Measurements from ENCODE around the gene METTL17.

The METTL17 gene

GRCh38 chr14:21011136-21011535, 21.4 kb downstream of the METTL17 start:
- Histone ChIP-seq H3K4me1 (ENCODE audit: control insufficient read depth in 1 of 2, insufficient read depth in 2 of 2, low read length in 2 of 2) (no peaks in the 10 kb centered on the region), H3K9ac (ENCODE audit: low read depth in 1 of 2, low read length in 2 of 2) (no peak overlapping the region), H3K36me3 (ENCODE audit: control insufficient read depth in 1 of 2, insufficient read depth in 2 of 2, low read length in 2 of 2) (no peaks in the 10 kb centered on the region), H3K4me3 (ENCODE audit: low read depth in 1 of 2, low read length in 2 of 2) (no peak overlapping the region), H3K9me3 (ENCODE audit: control insufficient read depth in 1 of 2, low read length in 2 of 2) (no peaks in the 10 kb centered on the region), H3K27ac (ENCODE audit: low read depth, low read length) (no peak overlapping the region), H3K27me3 (ENCODE audit: control insufficient read depth in 1 of 2, insufficient read depth in 2 of 2, low read length in 2 of 2) (no peaks in the 10 kb centered on the region)

DNA sequence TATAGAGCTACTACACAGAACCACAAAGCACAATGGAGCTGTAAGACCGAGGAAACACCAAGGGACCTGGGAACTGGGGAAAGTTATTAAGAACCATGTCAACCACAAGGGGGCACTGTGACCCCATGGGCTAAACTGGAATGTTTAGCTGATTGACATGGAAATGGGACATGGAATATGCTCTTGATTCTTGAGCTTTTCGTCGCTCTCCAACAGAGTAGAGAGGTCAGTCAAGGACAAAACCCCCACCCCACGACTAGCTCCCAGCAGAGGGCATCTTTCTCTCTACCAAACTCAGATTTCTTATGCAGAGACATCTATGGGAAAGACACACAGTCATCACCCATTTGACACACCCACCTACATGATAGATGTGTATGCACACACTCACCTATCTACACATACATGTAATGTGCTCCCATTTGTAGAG, 25.0 kb downstream of the METTL17 start:
- H3K36me3 ChIP-seq (ENCODE audit: control insufficient read depth in 1 of 2, insufficient read depth in 2 of 2, low read length in 2 of 2): peaks cover 11 to 32% of the 10 kb centered on the region in 2 donors
- no peak overlapping the region for H3K4me3 ChIP-seq (ENCODE audit: low read depth in 1 of 2, low read length in 2 of 2)
- H3K9me3 ChIP-seq (ENCODE audit: control insufficient read depth in 1 of 2, low read length in 2 of 2): no peaks in the 10 kb centered on the region
- H3K27me3 ChIP-seq (ENCODE audit: control insufficient read depth in 1 of 2, insufficient read depth in 2 of 2, low read length in 2 of 2): no peaks in the 10 kb centered on the region
- no peaks in the 10 kb centered on the region for H3K4me1 ChIP-seq (ENCODE audit: control insufficient read depth in 1 of 2, insufficient read depth in 2 of 2, low read length in 2 of 2)
- no peak overlapping the region for H3K9ac ChIP-seq (ENCODE audit: low read depth in 1 of 2, low read length in 2 of 2)
- H3K27ac ChIP-seq (ENCODE audit: low read depth, low read length): no peak overlapping the region

DNA sequence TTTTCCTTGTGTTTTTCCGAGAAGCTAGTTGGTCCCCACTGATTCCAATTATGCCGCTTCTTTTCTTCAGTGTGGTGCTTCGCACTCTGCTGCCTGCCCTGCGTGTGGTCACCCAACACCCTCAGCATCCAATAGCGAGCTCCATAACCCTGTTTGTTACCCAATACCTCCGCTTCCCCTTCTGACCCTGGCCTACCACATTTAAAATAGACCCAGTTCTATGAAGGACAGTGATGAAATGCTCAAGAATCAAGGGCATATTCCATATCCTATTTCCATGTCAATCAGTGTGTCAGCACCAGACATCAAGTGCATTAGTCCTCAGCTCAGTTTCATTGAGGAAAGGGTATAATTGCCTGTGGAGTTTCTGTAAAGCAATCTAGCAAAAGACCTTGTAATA, 25.5 kb downstream of the METTL17 start:
- Histone ChIP-seq H3K9me3 (ENCODE audit: control insufficient read depth in 1 of 2, low read length in 2 of 2) (no peaks in the 10 kb centered on the region), H3K27me3 (ENCODE audit: control insufficient read depth in 1 of 2, insufficient read depth in 2 of 2, low read length in 2 of 2) (no peaks in the 10 kb centered on the region), H3K27ac (ENCODE audit: low read depth, low read length) (no peak overlapping the region), H3K4me3 (ENCODE audit: low read depth in 1 of 2, low read length in 2 of 2) (no peak overlapping the region), H3K9ac (ENCODE audit: low read depth in 1 of 2, low read length in 2 of 2) (no peak overlapping the region), H3K4me1 (ENCODE audit: control insufficient read depth in 1 of 2, insufficient read depth in 2 of 2, low read length in 2 of 2) (no peaks in the 10 kb centered on the region), H3K36me3 (ENCODE audit: control insufficient read depth in 1 of 2, insufficient read depth in 2 of 2, low read length in 2 of 2) (peaks cover 13 to 35% of the 10 kb centered on the region in 2 donors)

GRCh38 chr14:21016413-21017190, 26.8 kb downstream of the METTL17 start:
- H3K9me3 ChIP-seq (ENCODE audit: control insufficient read depth in 1 of 2, low read length in 2 of 2): no peaks in the 10 kb centered on the region
- H3K36me3 ChIP-seq (ENCODE audit: control insufficient read depth in 1 of 2, insufficient read depth in 2 of 2, low read length in 2 of 2): peaks cover 16 to 48% of the 10 kb centered on the region in 2 donors
- no peak overlapping the region for H3K9ac ChIP-seq (ENCODE audit: low read depth in 1 of 2, low read length in 2 of 2)
- H3K4me3 ChIP-seq (ENCODE audit: low read depth in 1 of 2, low read length in 2 of 2): no peak overlapping the region
- no peaks in the 10 kb centered on the region for H3K4me1 ChIP-seq (ENCODE audit: control insufficient read depth in 1 of 2, insufficient read depth in 2 of 2, low read length in 2 of 2)
- no peaks in the 10 kb centered on the region for H3K27me3 ChIP-seq (ENCODE audit: control insufficient read depth in 1 of 2, insufficient read depth in 2 of 2, low read length in 2 of 2)
- no peak overlapping the region for H3K27ac ChIP-seq (ENCODE audit: low read depth, low read length)

- Histone ChIP-seq H3K9me3 (ENCODE audit: control insufficient read depth in 1 of 2, low read length in 2 of 2) (no peaks in the 10 kb centered on the region), H3K4me1 (ENCODE audit: control insufficient read depth in 1 of 2, insufficient read depth in 2 of 2, low read length in 2 of 2) (peaks cover 0 to 2% of the 10 kb centered on the region in 2 donors), H3K9ac (ENCODE audit: low read depth in 1 of 2, low read length in 2 of 2) (no peak overlapping the region), H3K36me3 (ENCODE audit: control insufficient read depth in 1 of 2, insufficient read depth in 2 of 2, low read length in 2 of 2) (peaks cover 16 to 54% of the 10 kb centered on the region in 2 donors), H3K27ac (ENCODE audit: low read depth, low read length) (no peak overlapping the region), H3K27me3 (ENCODE audit: control insufficient read depth in 1 of 2, insufficient read depth in 2 of 2, low read length in 2 of 2) (no peaks in the 10 kb centered on the region), H3K4me3 (ENCODE audit: low read depth in 1 of 2, low read length in 2 of 2) (no peak overlapping the region)
These were observed 27.9 kb downstream of the METTL17 start for GRCh38 chr14:21017528-21018245.

DNA sequence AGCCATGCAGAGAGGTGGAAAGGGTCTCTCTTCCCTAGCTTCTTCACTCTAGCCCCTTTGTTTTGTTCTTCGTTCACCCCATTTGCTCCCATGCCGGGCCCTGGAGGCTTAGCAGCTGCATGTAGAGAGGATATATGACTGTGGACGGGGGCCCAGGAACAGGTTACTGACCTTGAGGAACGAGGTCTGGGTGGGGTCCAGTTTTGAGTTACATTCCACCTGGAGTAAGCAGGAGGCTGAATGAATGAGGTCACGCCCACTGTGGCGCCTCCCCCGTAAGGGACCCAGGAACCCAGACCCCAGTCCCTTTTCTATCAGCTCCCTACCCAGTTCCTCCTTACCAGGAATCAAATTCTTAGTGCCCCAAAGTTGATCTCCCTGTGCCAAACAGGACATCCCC, 28.5 kb downstream of the METTL17 start:
- no peaks in the 10 kb centered on the region for H3K27me3 ChIP-seq (ENCODE audit: control insufficient read depth in 1 of 2, insufficient read depth in 2 of 2, low read length in 2 of 2)
- H3K27ac ChIP-seq (ENCODE audit: low read depth, low read length): no peak overlapping the region
- H3K9me3 ChIP-seq (ENCODE audit: control insufficient read depth in 1 of 2, low read length in 2 of 2): no peaks in the 10 kb centered on the region
- peaks cover 16 to 54% of the 10 kb centered on the region in 2 donors for H3K36me3 ChIP-seq (ENCODE audit: control insufficient read depth in 1 of 2, insufficient read depth in 2 of 2, low read length in 2 of 2)
- H3K4me3 ChIP-seq (ENCODE audit: low read depth in 1 of 2, low read length in 2 of 2): no peak overlapping the region
- H3K9ac ChIP-seq (ENCODE audit: low read depth in 1 of 2, low read length in 2 of 2): no peak overlapping the region
- peaks cover 6 to 8% of the 10 kb centered on the region in 2 donors for H3K4me1 ChIP-seq (ENCODE audit: control insufficient read depth in 1 of 2, insufficient read depth in 2 of 2, low read length in 2 of 2)

DNA sequence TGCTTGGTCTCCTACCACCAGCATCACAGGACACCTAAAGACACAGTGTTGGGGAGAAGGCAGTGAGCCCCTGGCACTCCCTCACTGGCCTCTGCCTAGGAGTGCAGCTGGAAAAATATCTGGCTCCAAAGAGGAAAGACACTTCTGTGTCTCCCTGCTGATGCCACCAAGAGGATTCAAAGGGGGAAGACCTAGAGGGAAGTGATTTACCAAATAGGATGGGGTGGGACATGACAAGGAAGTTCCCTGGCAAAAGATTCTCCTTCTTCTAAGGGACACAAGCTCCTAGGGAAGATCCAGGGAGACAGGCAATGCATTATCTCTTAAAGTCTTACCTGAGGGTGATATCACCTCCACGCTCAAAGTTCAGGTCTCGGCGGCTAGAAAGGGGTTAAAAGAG, 29.0 kb downstream of the METTL17 start:
- H3K9ac ChIP-seq (ENCODE audit: low read depth in 1 of 2, low read length in 2 of 2): no peak overlapping the region
- no peaks in the 10 kb centered on the region for H3K9me3 ChIP-seq (ENCODE audit: control insufficient read depth in 1 of 2, low read length in 2 of 2)
- peaks cover 11 to 13% of the 10 kb centered on the region in 2 donors for H3K4me1 ChIP-seq (ENCODE audit: control insufficient read depth in 1 of 2, insufficient read depth in 2 of 2, low read length in 2 of 2)
- no peak overlapping the region for H3K4me3 ChIP-seq (ENCODE audit: low read depth in 1 of 2, low read length in 2 of 2)
- H3K27ac ChIP-seq (ENCODE audit: low read depth, low read length): no peak overlapping the region
- H3K36me3 ChIP-seq (ENCODE audit: control insufficient read depth in 1 of 2, insufficient read depth in 2 of 2, low read length in 2 of 2): peaks cover 16 to 54% of the 10 kb centered on the region in 2 donors
- no peaks in the 10 kb centered on the region for H3K27me3 ChIP-seq (ENCODE audit: control insufficient read depth in 1 of 2, insufficient read depth in 2 of 2, low read length in 2 of 2)

DNA sequence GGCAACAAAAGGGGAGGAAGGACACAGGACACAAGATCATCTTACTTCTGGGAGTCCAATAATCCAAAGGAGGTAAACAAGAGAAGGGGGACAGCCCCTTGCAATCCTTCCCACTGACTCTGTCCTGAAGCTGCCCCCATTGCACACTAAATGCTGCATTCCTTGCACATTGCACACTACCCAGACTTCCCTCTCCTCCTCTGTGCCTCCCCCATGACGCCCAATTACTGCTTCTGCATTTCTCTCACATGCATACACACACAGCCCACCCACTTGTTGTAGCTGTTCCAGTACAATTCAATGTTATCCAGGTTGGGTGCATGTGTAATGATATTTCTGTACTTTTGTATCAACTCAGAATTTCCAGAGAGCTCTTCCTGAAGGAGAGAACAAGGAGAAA, 29.6 kb downstream of the METTL17 start:
- Histone ChIP-seq H3K9me3 (ENCODE audit: control insufficient read depth in 1 of 2, low read length in 2 of 2) (no peaks in the 10 kb centered on the region), H3K4me1 (ENCODE audit: control insufficient read depth in 1 of 2, insufficient read depth in 2 of 2, low read length in 2 of 2) (peaks cover 17 to 19% of the 10 kb centered on the region in 2 donors), H3K36me3 (ENCODE audit: control insufficient read depth in 1 of 2, insufficient read depth in 2 of 2, low read length in 2 of 2) (peaks cover 16 to 54% of the 10 kb centered on the region in 2 donors), H3K9ac (ENCODE audit: low read depth in 1 of 2, low read length in 2 of 2) (no peak overlapping the region), H3K4me3 (ENCODE audit: low read depth in 1 of 2, low read length in 2 of 2) (no peak overlapping the region), H3K27ac (ENCODE audit: low read depth, low read length) (no peak overlapping the region), H3K27me3 (ENCODE audit: control insufficient read depth in 1 of 2, insufficient read depth in 2 of 2, low read length in 2 of 2) (no peaks in the 10 kb centered on the region)

GRCh38 chr14:21020977-21021545, 31.3 kb downstream of the METTL17 start:
- Histone ChIP-seq H3K27ac (ENCODE audit: low read depth, low read length) (no peak overlapping the region), H3K36me3 (ENCODE audit: control insufficient read depth in 1 of 2, insufficient read depth in 2 of 2, low read length in 2 of 2) (peaks cover 16 to 54% of the 10 kb centered on the region in 2 donors), H3K9ac (ENCODE audit: low read depth in 1 of 2, low read length in 2 of 2) (no peak overlapping the region), H3K4me1 (ENCODE audit: control insufficient read depth in 1 of 2, insufficient read depth in 2 of 2, low read length in 2 of 2) (peaks cover 19 to 20% of the 10 kb centered on the region in 2 donors), H3K27me3 (ENCODE audit: control insufficient read depth in 1 of 2, insufficient read depth in 2 of 2, low read length in 2 of 2) (no peaks in the 10 kb centered on the region), H3K9me3 (ENCODE audit: control insufficient read depth in 1 of 2, low read length in 2 of 2) (no peaks in the 10 kb centered on the region), H3K4me3 (ENCODE audit: low read depth in 1 of 2, low read length in 2 of 2) (no peak overlapping the region)

GRCh38 chr14:21022686-21023085, 32.9 kb downstream of the METTL17 start:
- no peaks in the 10 kb centered on the region for H3K27me3 ChIP-seq (ENCODE audit: control insufficient read depth in 1 of 2, insufficient read depth in 2 of 2, low read length in 2 of 2)
- H3K9me3 ChIP-seq (ENCODE audit: control insufficient read depth in 1 of 2, low read length in 2 of 2): no peaks in the 10 kb centered on the region
- H3K27ac ChIP-seq (ENCODE audit: low read depth, low read length): no peak overlapping the region
- H3K4me3 ChIP-seq (ENCODE audit: low read depth in 1 of 2, low read length in 2 of 2): peak overlapping the region; percentile 67 to 89
- no peak overlapping the region for H3K9ac ChIP-seq (ENCODE audit: low read depth in 1 of 2, low read length in 2 of 2)
- H3K36me3 ChIP-seq (ENCODE audit: control insufficient read depth in 1 of 2, insufficient read depth in 2 of 2, low read length in 2 of 2): peaks cover 16 to 40% of the 10 kb centered on the region in 2 donors
- H3K4me1 ChIP-seq (ENCODE audit: control insufficient read depth in 1 of 2, insufficient read depth in 2 of 2, low read length in 2 of 2): peaks cover 19 to 20% of the 10 kb centered on the region in 2 donors
